GM12872 (cell line): ENCODE results near the gene STMND1.

ENCODE experiments used
- TF ChIP-seq, protein P1 (sequence below): IDR thresholded peaks from 3 replicates; pipeline ENCODE4 v1.5.1; 2011; ENCODE audit warnings: low read depth, mild to moderate bottlenecking, low read length, moderate library complexity; ENCODE audit not compliant: insufficient read depth

The STMND1 gene

GRCh38 chr6:17120019-17120418, 18.2 kb downstream of the STMND1 start:
- TF ChIP-seq, protein P1, sequence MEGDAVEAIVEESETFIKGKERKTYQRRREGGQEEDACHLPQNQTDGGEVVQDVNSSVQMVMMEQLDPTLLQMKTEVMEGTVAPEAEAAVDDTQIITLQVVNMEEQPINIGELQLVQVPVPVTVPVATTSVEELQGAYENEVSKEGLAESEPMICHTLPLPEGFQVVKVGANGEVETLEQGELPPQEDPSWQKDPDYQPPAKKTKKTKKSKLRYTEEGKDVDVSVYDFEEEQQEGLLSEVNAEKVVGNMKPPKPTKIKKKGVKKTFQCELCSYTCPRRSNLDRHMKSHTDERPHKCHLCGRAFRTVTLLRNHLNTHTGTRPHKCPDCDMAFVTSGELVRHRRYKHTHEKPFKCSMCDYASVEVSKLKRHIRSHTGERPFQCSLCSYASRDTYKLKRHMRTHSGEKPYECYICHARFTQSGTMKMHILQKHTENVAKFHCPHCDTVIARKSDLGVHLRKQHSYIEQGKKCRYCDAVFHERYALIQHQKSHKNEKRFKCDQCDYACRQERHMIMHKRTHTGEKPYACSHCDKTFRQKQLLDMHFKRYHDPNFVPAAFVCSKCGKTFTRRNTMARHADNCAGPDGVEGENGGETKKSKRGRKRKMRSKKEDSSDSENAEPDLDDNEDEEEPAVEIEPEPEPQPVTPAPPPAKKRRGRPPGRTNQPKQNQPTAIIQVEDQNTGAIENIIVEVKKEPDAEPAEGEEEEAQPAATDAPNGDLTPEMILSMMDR = no peak

- TF ChIP-seq, protein P1 = no peak
Observed at GRCh38 chr6:17125407-17125806, 23.6 kb downstream of the STMND1 start.

- TF ChIP-seq, protein P1 = no peak
Observed at GRCh38 chr6:17130786-17131185, 28.9 kb downstream of the STMND1 start.

GRCh38 chr6:17132967-17133366, 31.1 kb downstream of the STMND1 start:
- TF ChIP-seq, protein P1 = no peak

- TF ChIP-seq, protein P1 = no peak
Observed at GRCh38 chr6:17138033-17138432, 36.2 kb downstream of the STMND1 start.

DNA sequence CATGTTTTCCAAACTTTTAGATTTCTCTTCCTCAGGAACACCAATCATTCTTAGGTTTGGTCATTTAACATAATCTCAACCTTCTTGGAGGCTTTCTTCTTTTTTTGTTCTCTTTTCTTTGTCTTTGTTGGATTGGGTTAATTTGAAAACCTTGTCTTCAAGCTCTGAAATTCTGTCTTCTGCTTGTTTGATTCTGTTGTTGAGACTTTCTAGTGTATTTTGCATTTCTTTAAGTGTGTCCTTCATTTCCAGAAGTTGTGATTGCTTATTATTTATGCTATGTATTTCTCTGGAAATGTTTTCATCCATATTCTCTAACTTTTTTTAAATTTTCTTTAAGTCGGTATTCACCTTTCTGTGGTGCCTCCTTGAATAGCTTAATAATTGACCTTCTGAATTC, 42.2 kb downstream of the STMND1 start:
- TF ChIP-seq, protein P1 = no peak

DNA sequence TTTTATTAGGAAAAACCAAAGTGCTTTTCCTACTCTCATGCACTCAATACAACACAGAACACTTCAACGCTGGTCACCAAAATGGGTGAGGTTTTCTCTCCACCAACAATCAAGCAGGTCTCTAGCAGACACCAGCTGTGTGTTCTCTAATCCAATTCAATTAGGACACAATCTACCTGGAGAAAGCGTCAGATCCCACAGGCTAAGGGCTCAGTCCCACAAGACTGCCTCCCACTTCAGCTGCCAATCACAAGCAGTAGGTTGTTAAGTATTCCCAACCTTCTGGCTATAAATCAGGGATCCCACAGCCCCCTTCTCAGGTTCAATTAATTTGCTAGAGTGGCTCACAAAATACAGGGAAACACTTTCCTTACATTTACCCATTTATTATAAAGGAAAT, 47.7 kb downstream of the STMND1 start:
- TF ChIP-seq, protein P1 = no peak

DNA sequence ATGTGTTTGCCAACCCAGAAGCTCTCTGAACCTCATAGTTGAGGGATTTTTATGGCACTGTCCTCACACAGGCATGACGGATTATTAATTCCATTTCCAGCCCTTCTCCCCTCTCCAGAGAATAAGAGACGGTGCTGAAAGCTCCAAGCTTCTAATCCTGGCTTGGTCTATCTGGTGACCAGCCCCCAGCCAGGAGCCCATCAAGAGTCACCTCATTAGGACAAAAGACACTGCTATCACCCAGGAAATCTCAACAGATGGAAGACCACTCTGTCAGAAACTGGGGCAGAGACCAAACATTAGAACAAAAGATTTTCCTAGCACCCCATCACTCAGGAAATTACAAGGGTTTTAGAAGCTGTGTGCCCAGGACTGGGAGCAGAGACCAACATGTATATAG, 48.2 kb downstream of the STMND1 start:
- TF ChIP-seq, protein P1 = no peak
